GM12878 (cell line): ENCODE results near the gene PDXDC1.
"Not testable (repeated sequence)": the region's sequence is repeated elsewhere in the genome, so short reads cannot be mapped to it uniquely, and the experiment has no call there.

ENCODE experiments used
- BACH1 ChIP-seq: fragments of 450-650 bp; IDR thresholded peaks from 2 replicates; pipeline ENCODE4 v1.6.1; 2017; ENCODE audit warnings: mild to moderate bottlenecking, borderline replicate concordance
- CBFB ChIP-seq: IDR thresholded peaks from 2 replicates; pipeline ENCODE4 v1.6.1; 2016; ENCODE audit warnings: antibody characterized with exemption, low read depth
- CTCF ChIP-seq, 3 experiments: IDR thresholded peaks in 2 of 3; conservative IDR thresholded peaks in 1 of 3; 2 replicates each; pipeline ENCODE4 v1.5.1; 2011; ENCODE audit warnings: low read depth in 3 of 3, low read length in 3 of 3, mild to moderate bottlenecking in 3 of 3, control low read depth in 2 of 3, moderate library complexity in 2 of 3, inconsistent platforms in 1 of 3, mixed read lengths in 1 of 3; ENCODE audit not compliant: control insufficient read depth in 2 of 3, insufficient read depth in 1 of 3; ENCODE audit errors: extremely low read depth in 1 of 3
- ELK1 ChIP-seq: IDR thresholded peaks from 2 replicates; pipeline ENCODE4 v1.6.1; 2012; ENCODE audit warnings: low read depth, low read length, improper control_type of control experiment
- EP300 ChIP-seq, 2 experiments: fragments of 150-350 bp in 1 of 2; IDR thresholded peaks; 2 replicates each; pipeline ENCODE4 v1.6.1; 2011 to 2012; ENCODE audit warnings: low read depth in 2 of 2, low read length in 2 of 2, borderline replicate concordance in 1 of 2, improper control_type of control experiment in 1 of 2, inconsistent platforms in 1 of 2; ENCODE audit not compliant: control insufficient read depth in 1 of 2
- EZH2 ChIP-seq: IDR thresholded peaks from 2 replicates; pipeline ENCODE4 v1.6.1; 2012; ENCODE audit warnings: low read depth, mild to moderate bottlenecking, control low read depth, inconsistent platforms, low read length, borderline replicate concordance; ENCODE audit not compliant: control insufficient read depth
- FOXK2 ChIP-seq: fragments of 450-650 bp; IDR thresholded peaks from 2 replicates; pipeline ENCODE4 v1.6.1; 2017; ENCODE audit warnings: mild to moderate bottlenecking, moderate library complexity
- POLR2A ChIP-seq: IDR thresholded peaks from 2 replicates; pipeline ENCODE4 v1.6.1; 2011; ENCODE audit warnings: low read depth, mild to moderate bottlenecking, low read length
- SIN3A ChIP-seq: IDR thresholded peaks from 2 replicates; pipeline ENCODE4 v1.6.1; 2012; ENCODE audit warnings: low read depth, low read length, improper control_type of control experiment
- ZNF622 ChIP-seq: fragments of 450-650 bp; IDR thresholded peaks from 2 replicates; pipeline ENCODE4 v1.6.1; 2017; ENCODE audit warnings: mild to moderate bottlenecking, inconsistent platforms

GRCh38 chr16:14998300-14998699 lies 23.5 kb downstream of the PDXDC1 start:
- not testable (repeated sequence) for TF ChIP-seq CBFB; ZNF622; FOXK2; CTCF (IDR thresholded peaks at IDR 0.05 in 2 of 3, conservative IDR thresholded peaks at IDR 0.05 in 1 of 3; ENCODE audit: control insufficient read depth in 2 of 3, extremely low read depth in 1 of 3, insufficient read depth in 1 of 3, low read depth in 3 of 3, low read length in 3 of 3); SIN3A; EP300 (IDR thresholded peaks at IDR 0.05; ENCODE audit: borderline replicate concordance in 1 of 2, control insufficient read depth in 1 of 2, low read depth in 2 of 2, low read length in 2 of 2); BACH1; ELK1; POLR2A; EZH2
